Body of pancreas (tissue), 4 donors: ENCODE results near the gene DPP8. TPM values are rescaled to one million over a fixed set of nuclear protein-coding genes. Genes with fewer than 3 reads are reported as not detected.
"Not testable (repeated sequence)": the region's sequence is repeated elsewhere in the genome, so short reads cannot be mapped to it uniquely, and the experiment has no call there.

Experiments used
- ATAC-seq: fragments of 150-250 bp; one replicate; pipeline ENCODE4 v1.9.1; 2016
- DNase-seq, 4 donors: peaks; one replicate each; pipeline ENCODE4 v3.0.0-alpha.2; 2019
- H3K27ac ChIP-seq, 4 donors: fragments of 200-600 bp; sonication (generic); 1 replicate in 3 of 4; 2 replicates in 1 of 4; pipeline versions ENCODE4 v1.5.1 to v1.6.1; 2016 to 2019; ENCODE audit warnings: mild to moderate bottlenecking in 1 of 4, mixed read lengths in 1 of 4, moderate library complexity in 1 of 4
- H3K27me3 ChIP-seq, 2 donors: fragments of 200-600 bp; sonication (generic); one replicate each; pipeline ENCODE4 v1.6.0; 2016; ENCODE audit warnings: mild to moderate bottlenecking in 1 of 2
- H3K36me3 ChIP-seq, 2 donors: fragments of 200-600 bp; sonication (generic); replicated peaks in 1 of 2; 2 replicates each; pipeline ENCODE4 v1.5.1; 2016; ENCODE audit warnings: low read depth in 2 of 2; ENCODE audit not compliant: insufficient read depth in 1 of 2
- H3K4me1 ChIP-seq: fragments of 200-600 bp; sonication (generic); one replicate; pipeline ENCODE4 v1.6.0; 2016
- H3K4me3 ChIP-seq, 2 donors: fragments of 200-600 bp; sonication (generic); 1 replicate in 1 of 2; 2 replicates in 1 of 2; pipeline ENCODE4 v1.5.1; 2016 to 2019
- H3K9me3 ChIP-seq, 3 donors: fragments of 200-600 bp; sonication (generic); 1 replicate in 2 of 3; 2 replicates in 1 of 3; pipeline ENCODE4 v1.5.1; 2016
- CTCF ChIP-seq, 7 experiments: fragments of 450-650 bp in 4 of 7; fragments of 200-600 bp in 3 of 7; sonication (generic) in 3 of 7; IDR thresholded peaks; one replicate each; pipeline ENCODE4 v1.5.1; 2016 to 2019; ENCODE audit warnings: antibody characterized with exemption in 7 of 7
- POLR2A ChIP-seq, 3 donors: fragments of 450-650 bp; IDR thresholded peaks; one replicate each; pipeline ENCODE4 v1.6.1; 2016; ENCODE audit warnings: antibody characterized with exemption in 3 of 3, mild to moderate bottlenecking in 2 of 3
- WGBS, 2 donors: methylation state at CpG; one replicate each; pipeline ENCODE4 v1.1.5; 2017; 5-methylcytosine and 5-hydroxymethylcytosine counted together
- intact Hi-C: fragments of 100-400 bp; cut with DNase I; formaldehyde crosslinking; loops from one replicate; pipeline ENCODE4 v1.15.1; 2023
- total RNA-seq, 2 donors: library from RNA; depleted of rRNA; stranded (reverse); fragments of >200 nt; gene quantifications; one replicate each; pipeline ENCODE4 v1.1.0, GENCODE V29; 2016

The DPP8 gene
- total RNA-seq, 2 donors from 2014 or later = 13.0 to 27.4 TPM

- intact Hi-C loops = no loop called here
- no peak overlapping the region for H3K27ac ChIP-seq
- 91 to 93% methylated on average over 3 of the region's 3 CpGs for WGBS, 2 donors
- TF ChIP-seq POLR2A (IDR thresholded peaks at IDR 0.05) = no peak
- no peak for TF ChIP-seq CTCF (IDR thresholded peaks at IDR 0.05)
- peaks cover 0 to 28% of the 10 kb centered on the region in 2 donors for H3K36me3 ChIP-seq
- H3K4me1 ChIP-seq = no peaks in the 10 kb centered on the region
- ATAC-seq (no peak), DNase-seq (no peak)
- H3K9me3 ChIP-seq = no peaks in the 10 kb centered on the region
- no peak overlapping the region for H3K4me3 ChIP-seq
- no peaks in the 10 kb centered on the region for H3K27me3 ChIP-seq
These were observed 50.6 kb downstream of the DPP8 start for GRCh38 chr15:65466901-65467300.

GRCh38 chr15:65463096-65463495, 54.4 kb downstream of the DPP8 start:
- H3K4me1 ChIP-seq, DNase-seq, H3K27me3 ChIP-seq, H3K9me3 ChIP-seq, H3K4me3 ChIP-seq, intact Hi-C loops, H3K27ac ChIP-seq, ATAC-seq: not testable (repeated sequence)
- peaks cover 6 to 40% of the 10 kb centered on the region in 2 donors for H3K36me3 ChIP-seq
- 93 to 97% methylated on average over 6 of the region's 6 CpGs for WGBS, 2 donors

- no peak overlapping the region for H3K27ac ChIP-seq
- H3K4me1 ChIP-seq = no peaks in the 10 kb centered on the region
- intact Hi-C loops = no loop called here
- no peak for ATAC-seq
- no peak for DNase-seq
- H3K9me3 ChIP-seq = no peaks in the 10 kb centered on the region
- whole genome bisulfite sequencing, 2 donors = 86 to 93% methylated on average over 5 of the region's 5 CpGs
- H3K27me3 ChIP-seq = no peaks in the 10 kb centered on the region
- peaks cover 11 to 42% of the 10 kb centered on the region in 2 donors for H3K36me3 ChIP-seq
- TF ChIP-seq CTCF (IDR thresholded peaks at IDR 0.05) = no peak
- no peak overlapping the region for H3K4me3 ChIP-seq
These were observed 56.6 kb downstream of the DPP8 start for GRCh38 chr15:65460741-65461347.

GRCh38 chr15:65455256-65455655, 62.2 kb downstream of the DPP8 start:
- intact Hi-C loops, ATAC-seq, DNase-seq, H3K27me3 ChIP-seq, H3K4me1 ChIP-seq, H3K9me3 ChIP-seq, H3K4me3 ChIP-seq, H3K27ac ChIP-seq: not testable (repeated sequence)
- H3K36me3 ChIP-seq = peaks cover 8 to 33% of the 10 kb centered on the region in 2 donors
- 95% methylated on average over 4 of the region's 4 CpGs for WGBS, 2 donors

- intact Hi-C loops = no loop called here
- H3K4me1 ChIP-seq = no peaks in the 10 kb centered on the region
- WGBS, 2 donors = 91 to 95% methylated on average over 6 of the region's 6 CpGs
- H3K27me3 ChIP-seq = no peaks in the 10 kb centered on the region
- DNase-seq (no peak), ATAC-seq (no peak)
- no peak overlapping the region for H3K27ac ChIP-seq
- no peak overlapping the region for H3K4me3 ChIP-seq
- no peaks in the 10 kb centered on the region for H3K9me3 ChIP-seq
- TF ChIP-seq POLR2A (IDR thresholded peaks at IDR 0.05) = no peak
- no peak for TF ChIP-seq CTCF (IDR thresholded peaks at IDR 0.05)
- H3K36me3 ChIP-seq = peaks cover 0 to 19% of the 10 kb centered on the region in 2 donors
These were observed 65.5 kb downstream of the DPP8 start for GRCh38 chr15:65451989-65452388.

- no peak for DNase-seq
- no peak for ATAC-seq
- intact Hi-C loops = no loop called here
- TF ChIP-seq CTCF (IDR thresholded peaks at IDR 0.05) = no peak
- no peak for TF ChIP-seq POLR2A (IDR thresholded peaks at IDR 0.05)
- Histone ChIP-seq H3K27me3 (no peaks in the 10 kb centered on the region), H3K9me3 (no peaks in the 10 kb centered on the region), H3K4me3 (no peak overlapping the region), H3K27ac (no peak overlapping the region), H3K4me1 (no peaks in the 10 kb centered on the region), H3K36me3 (peaks cover 0 to 18% of the 10 kb centered on the region in 2 donors)
These were observed 66.9 kb downstream of the DPP8 start for GRCh38 chr15:65450556-65450955.
